K562 treated with DMSO at 1 percent for 48 hours (cell line): Measurements from ENCODE around the gene RNF138. TPM values are rescaled to one million over a fixed set of nuclear protein-coding genes. Genes with fewer than 3 reads are reported as not detected.

Source experiments
- total RNA-seq: library from RNA; unstranded; fragments of 300-600 nt; gene quantifications from 2 replicates; pipeline ENCODE4 v1.2.3, GENCODE V29; 2022; ENCODE audit warnings: low replicate concordance; ENCODE audit errors: extremely low read depth

RNF138 gene
- total RNA-seq, result not detected in 2 replicates

GRCh38 chr18:32091724-32092421 lies at the start of gene RNF138:
Gene RNF138, plus strand, starts transcription at chr18:32091874. Its CDS starts 903 bp downstream, at chr18:32092777.

Other genes starting within 250 kb of the RNF138 start
- gene TRAPPC8, start 148.7 kb upstream of the RNF138 start, total RNA-seq, result not detected in 2 replicates
- not detected in 2 replicates for gene RNF125, start 73.0 kb upstream of the RNF138 start, total RNA-seq
- not detected in 2 replicates for gene MEP1B, start 98.2 kb downstream of the RNF138 start, total RNA-seq